A549 (cell line): ENCODE measurements around the gene FILIP1L. TPM values are rescaled to one million over a fixed set of nuclear protein-coding genes. Genes with fewer than 3 reads are reported as not detected.

Source experiments
- ATAC-seq, 2 experiments: fragments of 200-7000 bp in 1 of 2; fragments of >200 bp in 1 of 2; cut with Nextera tagmentation in 1 of 2; cut with Tn5 transposase in 1 of 2; 3 replicates each; pipeline versions ENCODE4 v1.8.0 to v1.9.1; 2018 to 2020; ENCODE audit warnings: mild to moderate bottlenecking in 1 of 2, moderate library complexity in 1 of 2
- CTCF ChIA-PET: fragments of 300-600 bp; sonication (Branson Sonifier 250); formaldehyde crosslinking; extraction: SDS; loops from one replicate; lab custom pipeline; 2021; ENCODE audit warnings: antibody characterized with exemption, inconsistent platforms; lab: Yijun Ruan, JAX
- POLR2A ChIA-PET: fragments of 350-600 bp; formaldehyde crosslinking; extraction: SDS; loops from one replicate; lab custom pipeline; 2021; ENCODE audit warnings: antibody characterized with exemption, inconsistent platforms; lab: Yijun Ruan, JAX
- DNase-seq, 2 experiments: peaks; one replicate each; pipeline versions ENCODE4 v3.0.0 to v3.0.0-alpha.2; 2011 to 2016; ENCODE audit warnings: low read depth in 1 of 2, low spot score in 1 of 2
- FAIRE-seq: peaks from 2 replicates; lab custom pipeline; 2011; peaks lifted over from hg19 to GRCh38; lab: Jason Lieb, UNC
- H3K27ac ChIP-seq, 2 experiments: fragments of >200 bp; sonication (Bioruptor Twin); formaldehyde crosslinking; 3 replicates each; pipeline ENCODE4 v1.5.1; 2016 to 2017
- H3K4me1 ChIP-seq: fragments of >200 bp; sonication (Bioruptor Twin); formaldehyde crosslinking; 3 replicates; pipeline ENCODE4 v1.6.1; 2016
- H3K4me2 ChIP-seq: fragments of >200 bp; sonication (Bioruptor Twin); formaldehyde crosslinking; 3 replicates; pipeline ENCODE4 v1.6.1; 2016
- H3K4me3 ChIP-seq: fragments of >200 bp; sonication (Bioruptor Twin); formaldehyde crosslinking; 3 replicates; pipeline ENCODE4 v1.5.1; 2016
- H3K9me3 ChIP-seq: fragments of >200 bp; sonication (Bioruptor Twin); formaldehyde crosslinking; 3 replicates; pipeline ENCODE4 v1.6.1; 2016
- ATOH8 ChIP-seq: fragments of 250-450 bp; sonication (Bioruptor Pico); IDR thresholded peaks from 2 replicates; pipeline ENCODE4 v1.5.0; 2020; ENCODE audit warnings: low read depth, mild to moderate bottlenecking, moderate library complexity
- BHLHE40 ChIP-seq: IDR thresholded peaks from 2 replicates; pipeline ENCODE4 v1.6.1; 2012; ENCODE audit warnings: low read depth, low read length, inconsistent platforms
- CBX8 ChIP-seq: fragments of 200-600 bp; sonication (generic); IDR thresholded peaks from 2 replicates; pipeline ENCODE4 v1.6.1; 2016
- CEBPB ChIP-seq, 2 experiments: fragments of >200 bp in 1 of 2; sonication (Bioruptor Twin) in 1 of 2; formaldehyde crosslinking in 1 of 2; IDR thresholded peaks; 2 replicates each; pipeline ENCODE4 v1.6.1; 2012 to 2016
- CHD2 ChIP-seq: fragments of 150-350 bp; IDR thresholded peaks from 2 replicates; pipeline ENCODE4 v1.6.1; 2014; ENCODE audit warnings: low read length; ENCODE audit not compliant: partially characterized antibody
- CTCF ChIP-seq: fragments of >200 bp; sonication (Bioruptor Twin); formaldehyde crosslinking; IDR thresholded peaks from 3 replicates; pipeline ENCODE4 v1.5.1; 2016
- E2F6 ChIP-seq: IDR thresholded peaks from 2 replicates; pipeline ENCODE4 v1.6.1; 2012; ENCODE audit warnings: low read depth, borderline replicate concordance
- ELK1 ChIP-seq: fragments of 150-350 bp; IDR thresholded peaks from 2 replicates; pipeline ENCODE4 v1.6.1; 2014; ENCODE audit warnings: low read depth, mild to moderate bottlenecking, low read length
- ESRRA ChIP-seq: fragments of 150-350 bp; IDR thresholded peaks from 2 replicates; pipeline ENCODE4 v1.6.1; 2014; ENCODE audit warnings: mild to moderate bottlenecking, low read length, borderline replicate concordance
- FOSB ChIP-seq: fragments of 250-450 bp; sonication (Bioruptor Pico); IDR thresholded peaks from 2 replicates; pipeline ENCODE4 v1.5.0; 2020; ENCODE audit warnings: mild to moderate bottlenecking, moderate library complexity
- FOSL2 ChIP-seq, 2 experiments: fragments of 450-650 bp in 1 of 2; fragments of >200 bp in 1 of 2; sonication (Bioruptor Twin) in 1 of 2; formaldehyde crosslinking; IDR thresholded peaks; 2 replicates each; pipeline versions ENCODE4 v1.5.0 to v1.6.1; 2016 to 2020; ENCODE audit warnings: mild to moderate bottlenecking in 1 of 2, moderate library complexity in 1 of 2
- FOXS1 ChIP-seq: fragments of 250-450 bp; sonication (Bioruptor Pico); IDR thresholded peaks from 2 replicates; pipeline ENCODE4 v1.5.0; 2020; ENCODE audit warnings: mild to moderate bottlenecking, moderate library complexity
- HMGXB4 ChIP-seq: fragments of 250-450 bp; sonication (Bioruptor Pico); IDR thresholded peaks from 2 replicates; pipeline ENCODE4 v1.5.0; 2021; ENCODE audit warnings: mild to moderate bottlenecking, moderate library complexity, borderline replicate concordance
- HOXB5 ChIP-seq: fragments of 250-450 bp; sonication (Bioruptor Pico); IDR thresholded peaks from 2 replicates; pipeline ENCODE4 v1.5.0; 2020; ENCODE audit warnings: mild to moderate bottlenecking, moderate library complexity
- JUN ChIP-seq, 2 experiments: fragments of >200 bp; sonication (Bioruptor Twin); formaldehyde crosslinking; IDR thresholded peaks; 2 replicates in 1 of 2; 3 replicates in 1 of 2; pipeline ENCODE4 v1.6.1; 2016 to 2017
- JUNB ChIP-seq: fragments of >200 bp; sonication (Bioruptor Twin); formaldehyde crosslinking; IDR thresholded peaks from 2 replicates; pipeline ENCODE4 v1.6.1; 2016
- KDM5A ChIP-seq: fragments of 200-600 bp; sonication (generic); IDR thresholded peaks from 2 replicates; pipeline ENCODE4 v1.6.1; 2016; ENCODE audit warnings: antibody characterized with exemption, mild to moderate bottlenecking
- MAZ ChIP-seq: fragments of 150-350 bp; IDR thresholded peaks from 2 replicates; pipeline ENCODE4 v1.6.1; 2014; ENCODE audit warnings: antibody characterized with exemption, low read depth, low read length, borderline replicate concordance
- POLR2AphosphoS2 ChIP-seq: conservative IDR thresholded peaks from 2 replicates; pipeline ENCODE4 v1.6.1; 2012; ENCODE audit warnings: low read length, improper control_type of control experiment, inconsistent platforms
- RNF2 ChIP-seq: fragments of 200-600 bp; sonication (generic); IDR thresholded peaks from 2 replicates; pipeline ENCODE4 v1.6.1; 2016; ENCODE audit warnings: low read depth, mild to moderate bottlenecking, antibody characterized with exemption, moderate library complexity, borderline replicate concordance
- TP53 ChIP-seq: fragments of 250-450 bp; sonication (Bioruptor Pico); IDR thresholded peaks from 2 replicates; pipeline ENCODE4 v1.5.0; 2021; ENCODE audit warnings: mild to moderate bottlenecking, moderate library complexity
- ZFP36 ChIP-seq: fragments of 450-650 bp; IDR thresholded peaks from 2 replicates; pipeline ENCODE4 v1.6.1; 2014; ENCODE audit warnings: borderline replicate concordance; ENCODE audit not compliant: partially characterized antibody
- ZNF302 ChIP-seq: fragments of 250-450 bp; sonication (Bioruptor Pico); IDR thresholded peaks from 2 replicates; pipeline ENCODE4 v1.9.0; 2021; ENCODE audit warnings: inconsistent platforms, mild to moderate bottlenecking, moderate library complexity
- WGBS: methylation state at CpG from one replicate; pipeline ENCODE4 v1.1.6; 2017; ENCODE audit errors: missing lambda C conversion rate; 5-methylcytosine and 5-hydroxymethylcytosine counted together
- polyA plus RNA-seq, 4 experiments: library from polyadenylated mRNA; depleted of rRNA in 3 of 4; stranded (reverse); fragments of >200 nt; fragmentation: RNase III in 1 of 4; extraction: RNeasy Plus Mini Kit Qiagen cat#74134 plus additional on column Dnase treatment in 1 of 4; gene quantifications; 2 replicates in 3 of 4; 3 replicates in 1 of 4; pipeline ENCODE4 v1.2.3, GENCODE V29; 2011 to 2017

The FILIP1L gene
- polyA plus RNA-seq, 2 of the 4 experiments (the other 2 are of a cell fraction): 0.19 to 0.45 TPM

GRCh38 chr3:100123112-100123511 lies 8.8 kb upstream of the FILIP1L start:
- TF ChIP-seq CBX8 (no peak), ESRRA (no peak), TP53 (no peak), ZFP36 (no peak), CEBPB (IDR thresholded peaks at IDR 0.05) (no peak), HMGXB4 (CRISPR knock-in tag) (no peak), E2F6 (no peak), CTCF (no peak), CHD2 (no peak), ZNF302 (CRISPR knock-in tag) (no peak), ATOH8 (CRISPR knock-in tag) (no peak), KDM5A (no peak)
- DNase-seq: no peak
- no peak for FAIRE-seq
- Histone ChIP-seq H3K4me3 (no peak overlapping the region), H3K4me2 (no peak overlapping the region), H3K4me1 (no peaks in the 10 kb centered on the region), H3K27ac (no peak overlapping the region), H3K9me3 (no peaks in the 10 kb centered on the region)
- ATAC-seq: no peak
- ChIA-PET POLR2A (no interaction called here), CTCF (no interaction called here)
- WGBS: 91% methylated on average over 4 of the region's 4 CpGs

- Histone ChIP-seq H3K4me1 (no peaks in the 10 kb centered on the region), H3K4me3 (no peak overlapping the region), H3K4me2 (no peak overlapping the region), H3K9me3 (no peaks in the 10 kb centered on the region), H3K27ac (no peak overlapping the region)
- CTCF ChIA-PET: no interaction called here
- TF ChIP-seq CTCF (no peak), MAZ (no peak), ELK1 (no peak), RNF2 (no peak), ATOH8 (CRISPR knock-in tag) (no peak), FOSB (no peak), BHLHE40 (no peak), FOXS1 (CRISPR knock-in tag) (no peak), FOSL2 (IDR thresholded peaks at IDR 0.05) (no peak), FOSL2 (CRISPR knock-in tag; IDR thresholded peaks at IDR 0.05) (no peak), JUN (IDR thresholded peaks at IDR 0.05) (no peak), POLR2AphosphoS2 (no peak), HOXB5 (CRISPR knock-in tag) (no peak), ESRRA (no peak), ZFP36 (no peak), JUNB (no peak), CHD2 (no peak)
- POLR2A ChIA-PET: no interaction called here
- WGBS: 92% methylated on average over 2 of the region's 2 CpGs
- DNase-seq (no peak), ATAC-seq (no peak), FAIRE-seq (no peak)
Observed at GRCh38 chr3:100122321-100122720, 8.0 kb upstream of the FILIP1L start.
